Measurements from ENCODE around the gene SIRPA.

- TF ChIP-seq TP53 (CRISPR knock-in tag; IDR thresholded peaks at IDR 0.05) = no peak
- TF ChIP-seq CTCF (IDR thresholded peaks at IDR 0.05) = no peak
- TF ChIP-seq NR2C2 (CRISPR knock-in tag; IDR thresholded peaks at IDR 0.05) = no peak
- TF ChIP-seq IRF1 (CRISPR knock-in tag; IDR thresholded peaks at IDR 0.05) = no peak
- TF ChIP-seq ATF6 (CRISPR knock-in tag; IDR thresholded peaks at IDR 0.05) = no peak
- TF ChIP-seq ATF2 (CRISPR knock-in tag; IDR thresholded peaks at IDR 0.05; ENCODE audit: borderline replicate concordance, low read depth) = no peak
These were observed 8.9 kb downstream of the SIRPA start for GRCh38 chr20:1904135-1904534.
